Astrocyte of the cerebellum (primary cell): ENCODE measurements around the gene KLF7.

ENCODE experiments used
- DNase-seq: peaks from one replicate; pipeline ENCODE4 v3.0.0-alpha.2; 2011; ENCODE audit warnings: low read depth
- H3K4me3 ChIP-seq: 2 replicates; pipeline ENCODE4 v1.5.1; 2011; ENCODE audit warnings: mild to moderate bottlenecking, low read depth, low read length, moderate library complexity
- CTCF ChIP-seq: IDR thresholded peaks from 2 replicates; pipeline ENCODE4 v1.5.1; 2012; ENCODE audit warnings: low read length, low read depth, moderate library complexity, mild to moderate bottlenecking; ENCODE audit errors: missing control alignments
- in situ Hi-C: cut with HindIII; loops from 2 replicates; pipeline ENCODE4 v1.10.0; 2017; ENCODE audit warnings: low sequenced_read_pairs

KLF7 gene

GRCh38 chr2:207035875-207036274, 129.9 kb downstream of the KLF7 start:
- DNase-seq = no peak
- no peak overlapping the region for H3K4me3 ChIP-seq
- no peak for TF ChIP-seq CTCF
- in situ Hi-C loops = no loop called here

- no peak overlapping the region for H3K4me3 ChIP-seq
- TF ChIP-seq CTCF = no peak
- in situ Hi-C loops = no loop called here
- no peak for DNase-seq
These were observed 133.3 kb downstream of the KLF7 start for GRCh38 chr2:207032490-207032889.
